Stimulated activated CD8-positive, alpha-beta memory T cell treated with anti-CD3 and anti-CD28 coated beads, Interleukin-2, amount 100 ng/mL, for 48 hours (primary cell): ENCODE data around the gene AFAP1.

Source experiments
- DNase-seq, 2 donors: peaks; one replicate each; pipeline ENCODE4 v3.0.0-alpha.2; 2020; ENCODE audit warnings: low read depth in 2 of 2

The AFAP1 gene

DNA sequence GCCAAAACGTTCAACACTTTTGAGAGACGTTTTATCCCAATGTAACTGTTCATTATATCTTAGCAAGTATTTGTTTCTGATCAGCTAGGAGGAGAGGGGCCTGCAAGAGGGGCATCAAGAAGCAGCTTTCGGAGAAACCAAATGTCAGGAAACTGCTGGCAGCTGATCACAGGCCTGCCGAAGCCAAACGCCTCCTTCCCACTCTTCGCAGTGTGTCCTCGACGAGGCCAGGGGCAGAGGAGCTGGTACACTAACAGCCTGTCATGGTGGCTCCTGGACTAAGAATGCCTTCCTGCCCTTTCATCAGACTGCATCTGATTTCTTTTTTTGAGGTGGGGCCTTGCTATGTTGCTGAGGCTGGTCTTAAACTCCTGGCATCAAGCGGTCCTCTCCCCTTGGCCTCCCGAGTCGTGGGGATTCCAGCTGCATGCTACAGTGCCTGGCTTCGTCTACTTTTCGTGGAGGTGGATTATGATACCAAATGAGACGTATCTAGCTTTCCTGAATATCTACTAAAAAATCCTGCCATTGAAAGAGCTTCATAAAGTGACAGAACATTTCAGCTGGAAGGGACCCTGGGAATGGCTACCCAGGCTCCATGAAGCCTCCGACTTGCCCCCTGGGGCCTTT lies 134.8 kb downstream of the AFAP1 start:
- DNase-seq: no peak

DNA sequence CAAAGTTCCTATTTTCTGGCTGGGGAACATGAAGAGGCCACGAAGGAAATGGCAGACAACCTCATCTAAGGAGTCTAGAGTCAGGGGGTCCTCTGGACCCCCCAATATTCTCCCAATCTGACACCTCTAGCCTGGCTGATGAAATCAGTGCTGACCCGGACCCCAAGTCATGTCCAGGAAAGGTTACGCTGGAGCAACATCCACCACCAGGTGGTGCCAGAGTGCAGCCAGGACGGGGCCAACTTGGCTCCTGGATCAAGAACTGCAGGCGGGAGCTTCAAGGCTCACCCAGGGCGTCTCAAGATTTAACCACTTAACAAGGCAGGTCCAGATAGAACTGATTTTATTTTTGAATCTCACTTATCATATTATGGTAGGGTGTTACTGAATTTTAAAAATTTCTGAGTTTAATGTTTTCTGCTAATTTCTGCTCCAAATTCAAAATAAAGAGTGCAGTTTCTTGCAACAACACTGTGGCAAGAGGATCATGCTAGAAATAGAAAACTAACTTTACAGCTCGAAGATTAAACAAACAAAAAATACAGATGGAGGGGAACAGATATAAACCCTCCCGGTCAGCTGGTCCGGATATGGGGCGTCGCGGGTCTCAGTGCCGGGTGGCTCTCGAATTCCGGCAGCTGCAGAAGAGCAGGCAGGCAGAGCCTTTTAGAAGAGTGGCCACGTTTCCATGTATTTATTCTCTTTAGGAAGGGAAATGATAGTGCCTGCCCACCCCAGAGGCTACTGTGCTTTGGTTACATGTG lies 135.5 kb downstream of the AFAP1 start:
- DNase-seq: peak; percentile 74 to 81

GRCh38 chr4:7803371-7803770 lies 136.3 kb downstream of the AFAP1 start:
- no peak for DNase-seq

- DNase-seq: peak; percentile 61 to 77
Measured at GRCh38 chr4:7802093-7802726, 137.5 kb downstream of the AFAP1 start.

GRCh38 chr4:7801641-7802040 lies 138.0 kb downstream of the AFAP1 start:
- no peak for DNase-seq

DNA sequence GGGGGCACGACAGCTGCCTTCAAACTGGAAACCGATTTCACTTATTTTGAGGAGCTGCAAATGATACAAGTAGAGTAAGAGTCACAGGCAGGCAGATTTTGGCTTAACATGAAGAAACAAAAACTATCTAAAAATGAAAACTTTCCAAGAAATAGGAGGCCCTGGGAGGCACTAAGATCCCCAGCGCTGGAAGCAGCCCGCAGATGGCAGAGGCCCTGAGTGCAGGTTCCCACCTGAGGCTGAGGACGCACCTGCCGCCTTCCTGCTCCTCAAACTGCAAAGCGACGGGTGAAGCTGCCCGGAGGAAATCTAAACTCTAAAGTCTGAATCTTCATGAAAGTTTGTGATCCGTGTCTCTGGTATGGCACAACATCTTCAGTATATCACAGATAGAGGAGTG lies 138.7 kb downstream of the AFAP1 start:
- DNase-seq: no peak

- no peak for DNase-seq
Measured at GRCh38 chr4:7800410-7800809, 139.3 kb downstream of the AFAP1 start.

DNA sequence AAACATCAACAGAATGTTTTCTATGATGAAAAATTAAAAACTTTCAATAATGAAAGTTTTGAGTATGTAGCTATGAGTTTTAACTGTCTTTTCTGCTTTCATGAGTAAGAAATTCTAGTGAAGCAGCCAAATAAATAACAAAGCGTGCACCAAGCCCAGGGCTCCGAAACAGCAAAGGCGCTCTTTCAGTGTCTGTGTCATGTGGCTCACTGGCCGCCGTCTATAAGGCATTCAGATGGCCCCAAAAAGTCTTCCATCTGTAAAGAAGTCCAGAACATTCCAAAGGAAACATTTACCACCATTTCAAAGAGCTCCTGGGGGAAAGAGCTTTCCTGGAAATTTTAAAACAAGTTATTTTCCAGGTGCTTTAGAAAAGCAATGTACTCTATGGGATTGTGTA lies 139.9 kb downstream of the AFAP1 start:
- DNase-seq: no peak

- DNase-seq: no peak
Measured at GRCh38 chr4:7799306-7799705, 140.4 kb downstream of the AFAP1 start.

DNA sequence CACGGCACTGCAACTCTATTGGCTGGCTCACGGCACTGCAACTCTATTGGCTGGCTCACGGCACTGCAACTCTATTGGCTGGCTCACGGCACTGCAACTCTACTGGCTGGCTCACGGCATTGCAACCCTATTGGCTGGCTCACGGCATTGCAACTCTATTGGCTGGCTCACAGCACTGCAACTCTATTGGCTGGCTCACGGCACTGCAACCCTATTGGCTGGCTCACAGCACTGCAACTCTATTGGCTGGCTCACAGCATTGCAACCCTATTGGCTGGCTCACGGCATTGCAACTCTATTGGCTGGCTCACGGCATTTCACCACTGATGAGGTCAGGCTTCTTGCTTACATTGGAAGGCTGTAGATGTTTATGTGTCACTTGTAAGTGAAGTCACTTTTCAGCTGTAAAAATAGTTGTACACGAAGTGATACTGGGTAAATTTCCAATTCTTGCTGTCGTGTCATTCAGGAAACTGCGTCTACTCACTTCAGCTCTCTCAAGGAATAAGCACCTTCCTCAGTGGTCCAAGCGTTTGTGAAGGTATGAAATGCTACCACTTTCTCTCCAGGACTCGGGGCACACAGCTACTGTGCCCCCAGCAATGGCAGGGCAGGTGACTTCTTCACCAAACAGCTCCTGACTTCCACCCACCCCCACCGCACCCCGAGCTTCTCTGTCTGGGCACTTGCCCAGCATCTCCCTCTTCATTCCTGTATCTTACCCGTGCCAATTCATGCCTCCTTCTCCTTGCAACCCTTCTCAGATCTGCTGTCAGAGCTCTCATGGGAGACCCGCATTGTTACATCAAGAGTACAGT lies 141.3 kb downstream of the AFAP1 start:
- no peak for DNase-seq

DNA sequence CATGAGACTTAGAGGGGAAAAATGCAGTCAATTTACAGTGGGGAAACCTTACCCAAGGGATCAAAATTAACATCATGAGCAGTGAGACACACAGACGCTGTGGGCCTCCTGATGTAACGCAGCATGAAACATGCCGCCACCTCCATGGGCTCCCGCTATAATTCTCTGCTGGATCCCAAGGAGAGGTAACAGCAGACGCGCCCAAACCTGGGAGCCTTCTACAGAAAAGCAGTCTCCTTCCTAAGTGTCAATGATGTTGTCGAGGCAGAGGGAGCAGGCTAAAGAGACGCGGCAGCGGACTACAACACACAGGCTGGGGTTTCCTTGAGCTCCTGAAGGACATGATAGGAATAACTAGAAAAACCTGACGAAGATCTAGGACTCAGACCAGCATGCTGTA lies 142.3 kb downstream of the AFAP1 start:
- no peak for DNase-seq

- DNase-seq: no peak
Measured at GRCh38 chr4:7795983-7796382, 143.7 kb downstream of the AFAP1 start.

DNA sequence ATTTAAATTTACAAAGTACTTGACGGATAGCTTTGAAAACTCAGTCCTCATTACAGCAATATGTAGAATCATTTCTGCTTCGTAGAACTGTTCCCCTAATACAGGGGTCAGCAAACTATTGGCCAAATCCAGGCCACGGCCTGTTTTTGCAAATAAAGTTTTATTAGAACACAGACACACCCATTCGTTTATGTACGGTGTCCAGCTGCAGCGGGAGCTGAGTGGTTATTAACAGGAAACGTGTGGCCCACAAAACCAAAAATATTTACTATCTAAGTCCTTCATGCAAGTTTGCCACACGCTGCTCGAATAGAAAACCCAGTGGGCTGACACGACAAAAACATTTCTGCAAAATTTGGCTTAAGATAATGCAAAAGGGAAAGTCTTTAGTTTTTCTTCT lies 146.5 kb downstream of the AFAP1 start:
- DNase-seq: no peak

GRCh38 chr4:7792616-7793015 lies 147.0 kb downstream of the AFAP1 start:
- no peak for DNase-seq

GRCh38 chr4:7790999-7791398 lies 148.7 kb downstream of the AFAP1 start:
- no peak for DNase-seq

- no peak for DNase-seq
Measured at GRCh38 chr4:7790023-7790422, 149.6 kb downstream of the AFAP1 start.

GRCh38 chr4:7788694-7789425 lies 150.8 kb downstream of the AFAP1 start:
- DNase-seq: no peak

DNA sequence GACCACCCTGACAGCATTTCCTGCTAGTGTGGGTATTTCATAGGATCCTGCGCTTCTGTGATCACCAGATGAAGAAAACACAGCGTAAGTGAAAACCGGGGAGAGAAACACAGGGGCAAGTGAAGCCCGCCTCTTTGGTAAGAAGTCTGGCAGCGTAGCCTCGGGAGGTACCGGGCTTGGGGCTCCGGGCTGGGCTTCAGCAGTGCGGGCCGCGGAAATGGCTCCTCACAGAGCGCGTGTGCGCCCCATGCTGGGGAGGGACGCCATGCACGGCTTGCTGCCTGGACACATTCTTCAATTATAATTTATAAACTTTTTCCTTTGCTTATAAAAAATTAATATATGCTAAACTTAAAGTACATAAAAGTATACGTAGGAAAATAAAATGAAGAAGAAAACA lies 151.5 kb downstream of the AFAP1 start:
- DNase-seq: no peak

DNA sequence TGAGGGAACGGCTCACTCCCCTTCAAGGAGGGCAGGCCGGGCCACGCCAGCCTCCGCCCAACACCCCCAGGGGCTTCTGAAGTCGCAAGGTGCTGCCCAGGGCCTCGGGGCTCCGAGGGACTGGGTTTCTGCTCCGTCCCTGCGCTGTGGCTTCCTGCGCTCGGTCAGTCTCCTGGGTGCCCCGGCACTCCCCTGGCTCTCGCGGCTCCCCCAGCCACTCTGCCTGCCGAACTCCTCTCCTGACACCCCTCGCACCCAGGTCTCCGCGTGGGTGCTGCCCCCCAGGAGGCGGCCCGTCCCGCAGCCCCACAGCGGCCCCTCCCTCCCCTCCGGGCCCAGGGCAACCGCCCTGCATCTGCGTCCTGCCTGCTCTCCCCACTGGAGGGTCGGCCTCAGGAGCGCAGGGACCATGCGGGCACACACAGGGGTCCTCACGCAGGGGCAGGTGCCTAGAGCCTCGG lies 151.9 kb downstream of the AFAP1 start:
- no peak for DNase-seq

DNA sequence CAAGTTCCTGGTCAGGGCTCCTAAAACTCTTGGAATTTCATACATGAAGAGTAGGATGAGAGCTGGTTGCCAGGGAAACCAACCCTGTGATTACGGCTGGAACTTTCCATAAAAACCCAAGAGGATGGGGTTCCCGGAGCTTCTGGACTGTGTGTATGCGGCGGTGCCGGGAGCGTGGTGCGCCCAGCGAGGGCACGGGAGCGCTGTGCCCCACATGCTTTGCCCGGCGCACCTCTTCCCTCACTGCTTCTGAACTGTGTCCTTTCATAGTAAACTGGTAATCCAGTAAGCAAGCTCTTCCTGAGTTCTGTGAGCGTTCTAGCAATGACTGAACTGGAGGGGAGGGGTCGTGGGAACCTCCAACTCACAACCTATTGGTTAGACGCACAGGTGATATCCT lies 152.6 kb downstream of the AFAP1 start:
- no peak for DNase-seq

DNA sequence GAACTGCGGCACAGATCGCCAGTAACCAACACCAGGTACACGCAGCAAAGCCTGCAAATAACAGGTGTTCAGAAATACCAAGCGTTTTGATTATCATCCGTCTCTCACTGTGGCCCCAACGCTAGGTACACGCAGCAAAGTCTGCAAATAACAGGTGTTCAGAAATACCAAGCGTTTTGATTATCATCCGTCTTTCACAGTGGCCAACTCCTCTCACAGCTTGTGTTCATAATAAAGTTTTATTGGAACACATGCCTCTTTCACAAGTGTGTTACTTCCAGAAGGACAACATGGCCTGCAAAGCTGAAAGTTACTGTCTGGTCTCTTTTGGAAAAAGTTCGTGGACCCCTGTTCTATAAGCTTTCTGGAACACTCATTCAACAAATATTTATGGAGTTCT lies 153.1 kb downstream of the AFAP1 start:
- no peak for DNase-seq

DNA sequence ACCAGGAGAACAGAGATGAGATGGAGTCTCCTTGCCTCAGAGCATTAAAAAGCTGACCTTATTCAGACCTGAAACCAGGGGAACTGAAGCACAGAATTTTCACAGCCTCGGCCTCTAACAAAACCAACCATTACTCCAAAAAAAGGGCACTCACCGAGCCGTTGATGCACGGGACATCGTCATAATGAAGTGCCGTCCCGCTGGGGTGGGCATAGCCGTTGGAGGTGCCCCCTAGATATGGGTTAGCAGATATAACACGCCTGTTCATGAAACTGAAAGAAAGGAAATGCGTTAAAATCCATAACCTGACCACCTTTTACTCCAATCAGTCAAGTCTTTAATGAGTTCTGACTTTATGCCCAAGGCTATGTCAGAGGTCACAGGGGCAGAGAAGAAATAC lies 153.6 kb downstream of the AFAP1 start:
- no peak for DNase-seq
